Peyer's patch (tissue), 4 donors: Measurements from ENCODE around the gene SLC25A14. TPM values are rescaled to one million over a fixed set of nuclear protein-coding genes. Genes with fewer than 3 reads are reported as not detected.

Experiments used
- DNase-seq, 3 donors: peaks; one replicate each; pipeline ENCODE4 v3.0.0-alpha.2; 2017 to 2019
- H3K27ac ChIP-seq, 4 donors: fragments of 200-600 bp; sonication (generic); one replicate each; pipeline ENCODE4 v1.5.1; 2016 to 2019
- H3K27me3 ChIP-seq, 2 donors: fragments of 200-600 bp; sonication (generic); one replicate each; pipeline ENCODE4 v1.5.1; 2019
- H3K36me3 ChIP-seq, 3 donors: fragments of 200-600 bp; sonication (generic); one replicate each; pipeline ENCODE4 v1.5.1; 2016 to 2019
- H3K4me1 ChIP-seq, 4 donors: fragments of 200-600 bp; sonication (generic); one replicate each; pipeline ENCODE4 v1.5.1; 2016 to 2019
- H3K4me3 ChIP-seq, 4 donors: fragments of 200-600 bp; sonication (generic); 1 replicate in 3 of 4; 2 replicates in 1 of 4; pipeline ENCODE4 v1.5.1; 2016 to 2019; ENCODE audit warnings: mild to moderate bottlenecking in 1 of 4
- H3K9me3 ChIP-seq, 4 donors: fragments of 200-600 bp; sonication (generic); one replicate each; pipeline ENCODE4 v1.5.1; 2016 to 2019; ENCODE audit warnings: mild to moderate bottlenecking in 1 of 4
- CTCF ChIP-seq, 6 experiments: fragments of 450-650 bp in 4 of 6; fragments of 200-600 bp in 2 of 6; sonication (generic) in 1 of 6; IDR thresholded peaks; one replicate each; pipeline ENCODE4 v1.5.1; 2017 to 2019; ENCODE audit warnings: antibody characterized with exemption in 6 of 6, mild to moderate bottlenecking in 3 of 6, moderate library complexity in 1 of 6
- POLR2A ChIP-seq, 2 donors: fragments of 450-650 bp; IDR thresholded peaks; one replicate each; pipeline ENCODE4 v1.5.1; 2017; ENCODE audit warnings: antibody characterized with exemption in 2 of 2, mild to moderate bottlenecking in 2 of 2, moderate library complexity in 2 of 2
- total RNA-seq, 4 donors: library from RNA; depleted of rRNA; stranded (reverse); fragments of >200 nt; gene quantifications; one replicate each; pipeline ENCODE4 v1.1.0, GENCODE V29; 2016

Gene SLC25A14
- total RNA-seq, 4 donors from 2014 or later = 3.5 to 13.2 (median 11.1) TPM; not detected in 1

DNA sequence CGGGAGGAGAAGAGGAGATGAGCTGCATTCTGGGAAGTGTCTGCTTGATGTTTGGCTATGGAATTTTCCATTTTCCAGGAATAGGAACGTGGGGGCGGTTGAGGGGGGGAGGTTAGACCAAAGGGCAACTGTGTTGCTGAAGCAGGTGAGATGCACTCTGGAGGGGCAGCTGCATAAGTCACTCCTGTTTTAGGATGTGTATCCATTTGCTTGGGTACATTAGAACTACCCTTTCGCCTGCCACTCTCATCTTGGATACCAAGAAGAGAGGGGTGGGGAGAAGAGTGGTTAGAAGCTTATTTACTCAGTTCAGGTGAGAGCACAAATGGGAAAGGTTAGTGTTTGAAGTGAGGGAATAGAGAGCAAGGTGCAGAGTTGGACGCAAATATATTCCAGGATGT lies 46.7 kb downstream of the SLC25A14 start:
- Histone ChIP-seq H3K9me3 (no peaks in the 10 kb centered on the region), H3K4me3 (no peak overlapping the region), H3K4me1 (no peaks in the 10 kb centered on the region), H3K36me3 (no peaks in the 10 kb centered on the region), H3K27me3 (no peaks in the 10 kb centered on the region), H3K27ac (no peak overlapping the region)
- no peak for TF ChIP-seq CTCF (IDR thresholded peaks at IDR 0.05)
- TF ChIP-seq POLR2A (IDR thresholded peaks at IDR 0.05) = no peak
- no peak for DNase-seq

GRCh38 chrX:130393451-130394074 lies 53.8 kb downstream of the SLC25A14 start:
- Histone ChIP-seq H3K27ac (no peak overlapping the region), H3K4me1 (no peaks in the 10 kb centered on the region), H3K36me3 (no peaks in the 10 kb centered on the region), H3K4me3 (no peak overlapping the region), H3K27me3 (no peaks in the 10 kb centered on the region), H3K9me3 (no peaks in the 10 kb centered on the region)
- TF ChIP-seq POLR2A (IDR thresholded peaks at IDR 0.05) (no peak), CTCF (IDR thresholded peaks at IDR 0.05) (peak in 4 of 6 experiments; percentile 33 to 47 (median 34))
- peak in 1 of 3 donors; percentile 56 for DNase-seq

GRCh38 chrX:130395341-130395740 lies 55.6 kb downstream of the SLC25A14 start:
- no peaks in the 10 kb centered on the region for H3K27me3 ChIP-seq
- DNase-seq = no peak
- no peaks in the 10 kb centered on the region for H3K9me3 ChIP-seq
- H3K4me1 ChIP-seq = no peaks in the 10 kb centered on the region
- no peaks in the 10 kb centered on the region for H3K36me3 ChIP-seq
- no peak overlapping the region for H3K27ac ChIP-seq
- H3K4me3 ChIP-seq = no peak overlapping the region
- TF ChIP-seq POLR2A (IDR thresholded peaks at IDR 0.05) (no peak), CTCF (IDR thresholded peaks at IDR 0.05) (no peak)

DNA sequence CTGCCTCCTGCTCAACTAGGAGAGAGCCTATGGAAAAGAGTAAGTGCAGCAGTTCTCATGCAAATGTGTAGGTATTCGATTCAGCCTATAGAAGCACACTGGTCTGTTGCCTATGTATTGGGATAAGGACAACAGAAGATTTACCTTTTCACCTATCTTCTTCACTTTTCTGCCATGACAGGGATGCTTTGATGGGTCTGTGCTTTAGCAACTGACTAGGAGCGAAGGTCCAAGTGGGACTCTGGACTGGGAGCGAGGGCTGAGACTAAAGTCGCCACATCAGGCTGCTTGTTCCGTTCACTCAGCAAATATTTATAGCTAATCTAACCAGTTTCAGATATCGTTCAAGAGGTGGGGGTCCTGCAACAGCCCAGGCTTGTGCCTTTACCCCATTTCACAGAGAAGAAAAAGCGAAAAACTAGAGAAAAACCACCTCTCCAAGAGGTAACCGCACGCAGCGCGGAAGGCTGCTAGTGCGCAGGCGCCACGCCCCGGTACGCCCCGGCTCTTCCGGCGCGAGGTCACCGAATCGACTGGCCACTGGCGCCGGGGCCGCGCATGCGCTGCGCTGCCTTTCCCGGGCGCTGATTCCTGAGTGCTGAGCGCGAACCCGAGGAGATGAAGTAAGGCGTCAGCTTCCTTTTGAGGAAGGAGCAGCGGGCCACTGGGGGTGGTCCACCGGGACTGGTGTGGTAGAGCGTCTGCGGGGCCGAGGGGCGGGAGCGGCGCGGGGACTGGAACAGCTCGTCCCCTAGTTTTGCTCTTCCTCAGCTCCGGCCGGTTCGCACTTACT lies 61.9 kb downstream of the SLC25A14 start, which contains the start of gene RBMX2:
RBMX2 (plus strand) TSS at position 573 of the 793 bp plus-strand sequence; CDS start at position 619, 46 bp downstream.
- H3K4me3 ChIP-seq = peak within 1 kb of the TSS; percentile 55 to 79 (median 70)
- no peaks in the 10 kb centered on the region for H3K27me3 ChIP-seq
- no peaks in the 10 kb centered on the region for H3K36me3 ChIP-seq
- peak; percentile 62 to 83 (median 81) for DNase-seq
- no peaks in the 10 kb centered on the region for H3K9me3 ChIP-seq
- TF ChIP-seq CTCF (IDR thresholded peaks at IDR 0.05) (no peak), POLR2A (IDR thresholded peaks at IDR 0.05) (peak; percentile 59 to 65)
- peak within 1 kb of the TSS; percentile 71 to 79 (median 76) for H3K27ac ChIP-seq
- no peaks in the 10 kb centered on the region for H3K4me1 ChIP-seq

DNA sequence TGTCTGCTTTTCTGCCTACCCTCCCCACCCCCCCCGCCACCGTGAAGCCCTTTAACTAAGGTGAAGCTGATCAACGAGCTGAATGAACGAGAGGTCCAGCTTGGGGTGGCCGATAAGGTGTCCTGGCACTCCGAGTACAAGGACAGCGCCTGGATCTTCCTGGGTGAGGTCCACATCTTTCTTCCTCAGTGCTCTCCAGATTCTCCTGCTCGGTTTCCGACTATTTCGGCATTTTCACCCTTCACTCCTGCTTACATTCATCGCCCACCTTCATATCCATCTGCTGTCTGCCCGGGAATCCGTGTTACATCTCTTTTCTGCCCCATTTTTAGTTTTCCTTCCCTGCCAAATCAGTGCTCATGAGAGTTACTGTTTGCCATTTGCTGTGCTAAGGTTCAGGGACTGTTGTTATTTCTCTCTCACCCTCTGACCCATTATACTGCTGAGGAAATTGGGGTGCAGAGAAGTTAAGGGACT lies 62.5 kb downstream of the SLC25A14 start:
- H3K4me1 ChIP-seq = no peaks in the 10 kb centered on the region
- no peak for DNase-seq
- TF ChIP-seq CTCF (IDR thresholded peaks at IDR 0.05) (no peak), POLR2A (IDR thresholded peaks at IDR 0.05) (no peak)
- H3K4me3 ChIP-seq = peak overlapping the region; percentile 55 to 79 (median 70)
- H3K36me3 ChIP-seq = no peaks in the 10 kb centered on the region
- no peaks in the 10 kb centered on the region for H3K27me3 ChIP-seq
- H3K27ac ChIP-seq = peak overlapping the region; percentile 71 to 79 (median 76)
- H3K9me3 ChIP-seq = no peaks in the 10 kb centered on the region
